Mesenchymal stem cell (in vitro differentiated cells and primary cell): ENCODE data around the gene NAT10.

ENCODE experiments used
- DNase-seq: peaks from one replicate; pipeline ENCODE4 v3.0.0-alpha.2; 2013
- H2AFZ ChIP-seq: one replicate; pipeline ENCODE4 v1.6.1; 2013; ENCODE audit warnings: low read depth, mild to moderate bottlenecking, control low read depth, inconsistent platforms, low read length, moderate library complexity
- H2AK5ac ChIP-seq: 2 replicates; pipeline ENCODE4 v1.6.1; 2013; ENCODE audit warnings: low read length, moderate library complexity, mild to moderate bottlenecking, inconsistent platforms; ENCODE audit not compliant: severe bottlenecking
- H2BK120ac ChIP-seq: one replicate; pipeline ENCODE4 v1.6.1; 2013; ENCODE audit warnings: low read depth, mild to moderate bottlenecking, inconsistent platforms, low read length, moderate library complexity
- H2BK12ac ChIP-seq, 2 experiments: one replicate each; pipeline ENCODE4 v1.6.1; 2013; ENCODE audit warnings: inconsistent platforms in 2 of 2, low read length in 2 of 2, mild to moderate bottlenecking in 2 of 2, moderate library complexity in 2 of 2, control low read depth in 1 of 2
- H2BK15ac ChIP-seq: one replicate; pipeline ENCODE4 v1.6.1; 2013; ENCODE audit warnings: mild to moderate bottlenecking, low read depth, inconsistent platforms; ENCODE audit not compliant: poor library complexity, severe bottlenecking
- H2BK5ac ChIP-seq: 2 replicates; pipeline ENCODE4 v1.6.1; 2013; ENCODE audit warnings: low read depth, mild to moderate bottlenecking, low read length, control low read depth, inconsistent platforms; ENCODE audit not compliant: poor library complexity, severe bottlenecking
- H3K14ac ChIP-seq, 2 experiments: one replicate each; pipeline ENCODE4 v1.6.1; 2013; ENCODE audit warnings: inconsistent platforms in 2 of 2, low read length in 2 of 2, control low read depth in 1 of 2, mild to moderate bottlenecking in 1 of 2, moderate library complexity in 1 of 2
- H3K18ac ChIP-seq, 2 experiments: one replicate each; pipeline ENCODE4 v1.6.1; 2013; ENCODE audit warnings: inconsistent platforms in 2 of 2, low read length in 2 of 2, control low read depth in 1 of 2, low read depth in 1 of 2, mild to moderate bottlenecking in 1 of 2
- H3K23ac ChIP-seq, 2 experiments: one replicate each; pipeline ENCODE4 v1.6.1; 2013; ENCODE audit warnings: inconsistent platforms in 2 of 2, low read length in 2 of 2, mild to moderate bottlenecking in 2 of 2, moderate library complexity in 2 of 2, control low read depth in 1 of 2
- H3K27ac ChIP-seq: 2 replicates; pipeline ENCODE4 v1.5.1; 2013; ENCODE audit warnings: mild to moderate bottlenecking, moderate library complexity, low read length, control low read depth, inconsistent platforms; ENCODE audit not compliant: poor library complexity, severe bottlenecking
- H3K27me3 ChIP-seq, 2 experiments: 2 replicates each; pipeline versions ENCODE4 v1.6.1 to v1.7.0; 2013; ENCODE audit warnings: low read length in 2 of 2, mild to moderate bottlenecking in 2 of 2, moderate library complexity in 2 of 2, control low read depth in 1 of 2, inconsistent platforms in 1 of 2; ENCODE audit not compliant: control insufficient read depth in 1 of 2, insufficient read depth in 1 of 2
- H3K36me3 ChIP-seq, 2 experiments: 2 replicates each; pipeline versions ENCODE4 v1.6.1 to v1.7.0; 2013; ENCODE audit warnings: low read length in 2 of 2, control low read depth in 1 of 2, inconsistent platforms in 1 of 2, low read depth in 1 of 2, mild to moderate bottlenecking in 1 of 2; ENCODE audit not compliant: insufficient read depth in 2 of 2, control insufficient read depth in 1 of 2
- H3K4ac ChIP-seq, 2 experiments: one replicate each; pipeline ENCODE4 v1.6.1; 2013; ENCODE audit warnings: inconsistent platforms in 2 of 2, low read length in 2 of 2, mild to moderate bottlenecking in 2 of 2, moderate library complexity in 2 of 2, control low read depth in 1 of 2, low read depth in 1 of 2
- H3K4me1 ChIP-seq: 2 replicates; pipeline ENCODE4 v1.6.1; 2013; ENCODE audit warnings: low read depth, low read length, control low read depth; ENCODE audit not compliant: control insufficient read depth, insufficient read depth
- H3K4me2 ChIP-seq: 2 replicates; pipeline ENCODE4 v1.6.1; 2013; ENCODE audit warnings: low read length, mild to moderate bottlenecking, inconsistent platforms; ENCODE audit not compliant: poor library complexity, severe bottlenecking
- H3K4me3 ChIP-seq, 2 experiments: 2 replicates each; pipeline versions ENCODE4 v1.5.1 to v1.7.0; 2013; ENCODE audit warnings: low read length in 2 of 2, mild to moderate bottlenecking in 2 of 2, control low read depth in 1 of 2, low read depth in 1 of 2; ENCODE audit not compliant: insufficient read depth in 1 of 2
- H3K79me1 ChIP-seq: replicated peaks from 2 replicates; pipeline ENCODE4 v1.6.1; 2013; ENCODE audit warnings: mild to moderate bottlenecking, control low read depth, low read length, inconsistent platforms; ENCODE audit not compliant: poor library complexity, severe bottlenecking
- H3K9ac ChIP-seq: 2 replicates; pipeline ENCODE4 v1.7.0; 2013; ENCODE audit warnings: mild to moderate bottlenecking, low read length, moderate library complexity
- H3K9me3 ChIP-seq: 2 replicates; pipeline ENCODE4 v1.7.0; 2013; ENCODE audit warnings: mild to moderate bottlenecking, low read length; ENCODE audit not compliant: control insufficient read depth
- H4K8ac ChIP-seq: one replicate; pipeline ENCODE4 v1.6.1; 2013; ENCODE audit warnings: inconsistent platforms, mild to moderate bottlenecking, low read length, moderate library complexity
- H4K91ac ChIP-seq: one replicate; pipeline ENCODE4 v1.6.1; 2013; ENCODE audit warnings: mild to moderate bottlenecking, low read length, inconsistent platforms
- WGBS: methylation state at CpG from one replicate; pipeline ENCODE4 v1.1.7; 2013; ENCODE audit warnings: mixed read lengths; 5-methylcytosine and 5-hydroxymethylcytosine counted together

NAT10 gene

GRCh38 chr11:34162493-34162820 is 57.0 kb downstream of the NAT10 start:
- Histone ChIP-seq H3K9ac (no peak overlapping the region), H4K91ac (no peak overlapping the region), H3K9me3 (no peaks in the 10 kb centered on the region), H3K4ac (no peak overlapping the region), H3K27me3 (peaks cover 0 to 3% of the 10 kb centered on the region in 2 experiments), H3K4me3 (no peak overlapping the region), H2BK12ac (no peak overlapping the region), H2BK15ac (no peak overlapping the region), H3K18ac (no peak overlapping the region), H3K23ac (no peak overlapping the region), H4K8ac (no peak overlapping the region), H2AFZ (no peak overlapping the region), H2BK5ac (no peak overlapping the region), H3K27ac (no peak overlapping the region), H3K79me1 (peaks cover 8% of the 10 kb centered on the region), H3K36me3 (peaks cover 14 to 90% of the 10 kb centered on the region in 2 experiments), H3K4me2 (no peak overlapping the region), H2AK5ac (no peak overlapping the region), H3K14ac (peak overlapping the region in 1 of 2 experiments; percentile 77), H3K4me1 (peaks cover 10% of the 10 kb centered on the region), H2BK120ac (no peak overlapping the region)
- no peak for DNase-seq
- 98% methylated on average over 17 of the region's 17 CpGs for WGBS

- H4K91ac ChIP-seq, result no peak overlapping the region
- peaks cover 8% of the 10 kb centered on the region for H3K79me1 ChIP-seq
- H2BK15ac ChIP-seq, result no peak overlapping the region
- H3K9me3 ChIP-seq, result no peaks in the 10 kb centered on the region
- H3K4ac ChIP-seq, result no peak overlapping the region
- no peak overlapping the region for H3K4me2 ChIP-seq
- peaks cover 14 to 91% of the 10 kb centered on the region in 2 experiments for H3K36me3 ChIP-seq
- no peak overlapping the region for H2AFZ ChIP-seq
- H2BK12ac ChIP-seq, result no peak overlapping the region
- WGBS, result 96% methylated on average over 7 of the region's 7 CpGs
- H3K4me1 ChIP-seq, result peaks cover 10% of the 10 kb centered on the region
- H3K4me3 ChIP-seq, result no peak overlapping the region
- no peak overlapping the region for H3K18ac ChIP-seq
- no peak overlapping the region for H2AK5ac ChIP-seq
- DNase-seq, result no peak
- H4K8ac ChIP-seq, result no peak overlapping the region
- no peak overlapping the region for H3K9ac ChIP-seq
- no peak overlapping the region for H2BK5ac ChIP-seq
- peaks cover 0 to 3% of the 10 kb centered on the region in 2 experiments for H3K27me3 ChIP-seq
- H2BK120ac ChIP-seq, result no peak overlapping the region
- H3K23ac ChIP-seq, result no peak overlapping the region
- no peak overlapping the region for H3K27ac ChIP-seq
- no peak overlapping the region for H3K14ac ChIP-seq
These were observed 57.4 kb downstream of the NAT10 start for GRCh38 chr11:34162856-34163255.

- Histone ChIP-seq H3K4me3 (no peak overlapping the region), H2BK15ac (no peak overlapping the region), H3K4me2 (no peak overlapping the region), H4K8ac (no peak overlapping the region), H2BK120ac (no peak overlapping the region), H3K4me1 (peaks cover 10% of the 10 kb centered on the region), H2BK12ac (no peak overlapping the region), H3K23ac (no peak overlapping the region), H3K9me3 (no peaks in the 10 kb centered on the region), H3K36me3 (peaks cover 1 to 86% of the 10 kb centered on the region in 2 experiments), H3K79me1 (peaks cover 10% of the 10 kb centered on the region), H4K91ac (no peak overlapping the region), H3K4ac (no peak overlapping the region), H3K9ac (no peak overlapping the region), H2BK5ac (no peak overlapping the region), H3K18ac (no peak overlapping the region), H3K27me3 (peaks cover 0 to 9% of the 10 kb centered on the region in 2 experiments), H2AFZ (no peak overlapping the region), H3K27ac (no peak overlapping the region), H3K14ac (peak overlapping the region in 1 of 2 experiments; percentile 22), H2AK5ac (no peak overlapping the region)
- 90% methylated on average over 13 of the region's 13 CpGs for WGBS
- no peak for DNase-seq
These were observed 59.7 kb downstream of the NAT10 start for GRCh38 chr11:34165121-34165520.

GRCh38 chr11:34165786-34166555 is 60.5 kb downstream of the NAT10 start:
- Histone ChIP-seq H3K79me1 (peaks cover 6% of the 10 kb centered on the region), H3K27me3 (peaks cover 0 to 14% of the 10 kb centered on the region in 2 experiments), H3K4me3 (no peak overlapping the region), H2BK120ac (no peak overlapping the region), H2BK15ac (no peak overlapping the region), H3K9me3 (no peaks in the 10 kb centered on the region), H3K23ac (no peak overlapping the region), H3K27ac (no peak overlapping the region), H2BK12ac (no peak overlapping the region), H3K4ac (no peak overlapping the region), H2BK5ac (no peak overlapping the region), H3K36me3 (peaks cover 0 to 83% of the 10 kb centered on the region in 2 experiments), H2AFZ (no peak overlapping the region), H3K4me1 (peaks cover 10% of the 10 kb centered on the region), H3K4me2 (no peak overlapping the region), H2AK5ac (no peak overlapping the region), H3K18ac (no peak overlapping the region), H4K91ac (no peak overlapping the region), H3K9ac (no peak overlapping the region), H3K14ac (no peak overlapping the region), H4K8ac (no peak overlapping the region)
- WGBS, result 85% methylated on average over 12 of the region's 12 CpGs
- no peak for DNase-seq
